Type B pancreatic cell (in vitro differentiated cells): Measurements from ENCODE around the gene HHATL. TPM values are rescaled to one million over a fixed set of nuclear protein-coding genes. Genes with fewer than 3 reads are reported as not detected.

Experiments used
- DNase-seq: peaks from one replicate; pipeline ENCODE4 v3.0.0; 2021; ENCODE audit warnings: mixed read lengths; ENCODE audit not compliant: unreplicated experiment; ENCODE audit errors: extremely low spot score
- H3K27ac Mint-ChIP-seq: 2 replicates; pipeline ENCODE4 v1.8.0; 2021; ENCODE audit warnings: mild to moderate bottlenecking, mixed read lengths
- H3K27me3 Mint-ChIP-seq: 2 replicates; pipeline ENCODE4 v1.8.0; 2021; ENCODE audit warnings: mixed read lengths
- H3K36me3 Mint-ChIP-seq: 2 replicates; pipeline ENCODE4 v1.8.0; 2021; ENCODE audit warnings: mixed read lengths
- H3K4me1 Mint-ChIP-seq: one replicate; pipeline ENCODE4 v1.8.0; 2021; ENCODE audit warnings: mixed read lengths; ENCODE audit not compliant: unreplicated experiment
- H3K4me3 Mint-ChIP-seq: 2 replicates; pipeline ENCODE4 v1.8.0; 2021; ENCODE audit warnings: mild to moderate bottlenecking, mixed read lengths
- H3K9me3 Mint-ChIP-seq: 2 replicates; pipeline ENCODE4 v1.8.0; 2021; ENCODE audit warnings: mixed read lengths
- total RNA-seq: library from RNA; stranded (reverse); gene quantifications from 2 replicates; pipeline ENCODE4 v1.2.1, GENCODE V29; 2021; ENCODE audit warnings: low replicate concordance
- TF ChIP-seq, protein P1 (sequence below): fragments of 200-600 bp; sonication (generic); conservative IDR thresholded peaks from 2 replicates; pipeline ENCODE4 v1.5.0; 2021; ENCODE audit warnings: antibody characterized with exemption, mild to moderate bottlenecking

The HHATL gene
- total RNA-seq, 1 donor from 2014 or later: not detected

DNA sequence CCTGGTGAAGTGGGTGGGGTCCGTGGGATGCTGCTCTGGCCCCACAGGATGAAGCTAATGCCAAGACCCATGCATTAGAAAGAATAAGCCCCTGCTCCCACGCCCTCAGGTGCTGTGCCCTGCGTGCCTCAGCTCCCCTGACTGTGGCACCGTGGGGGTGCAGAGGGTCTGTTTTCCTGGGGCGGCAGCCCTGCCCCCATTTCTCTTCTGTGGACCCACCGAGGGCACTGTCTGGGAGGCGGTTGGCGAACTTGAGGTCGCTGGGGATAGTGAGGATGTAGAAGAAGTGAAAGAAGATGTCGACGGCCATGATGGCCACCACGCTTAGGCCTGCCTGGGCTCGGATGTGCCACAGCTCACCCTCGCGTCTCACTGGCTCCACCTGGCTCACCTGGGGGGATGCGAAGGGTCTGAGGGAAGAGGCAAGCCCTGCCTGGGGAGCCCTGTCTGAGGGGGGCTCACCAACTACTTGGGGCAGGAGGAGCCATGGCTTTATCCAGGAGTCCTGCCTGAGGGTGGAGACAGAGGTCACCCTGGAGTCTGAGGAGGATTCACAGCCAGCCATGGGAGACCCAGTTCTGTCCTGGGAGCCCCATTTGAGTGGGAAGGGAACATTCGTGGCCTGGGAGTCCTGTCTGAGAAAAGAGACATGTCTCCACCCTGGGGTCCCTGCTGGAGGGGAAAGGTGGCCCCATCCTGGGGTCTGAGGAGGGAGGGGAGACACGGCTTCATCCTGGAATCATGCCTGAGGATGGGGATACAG, 5.1 kb downstream of the HHATL start:
- H3K27me3 Mint-ChIP-seq: peaks cover 10% of the 10 kb centered on the region
- no peak overlapping the region for H3K4me3 Mint-ChIP-seq
- no peak overlapping the region for H3K27ac Mint-ChIP-seq
- H3K9me3 Mint-ChIP-seq: no peaks in the 10 kb centered on the region
- no peaks in the 10 kb centered on the region for H3K36me3 Mint-ChIP-seq
- TF ChIP-seq, protein P1, sequence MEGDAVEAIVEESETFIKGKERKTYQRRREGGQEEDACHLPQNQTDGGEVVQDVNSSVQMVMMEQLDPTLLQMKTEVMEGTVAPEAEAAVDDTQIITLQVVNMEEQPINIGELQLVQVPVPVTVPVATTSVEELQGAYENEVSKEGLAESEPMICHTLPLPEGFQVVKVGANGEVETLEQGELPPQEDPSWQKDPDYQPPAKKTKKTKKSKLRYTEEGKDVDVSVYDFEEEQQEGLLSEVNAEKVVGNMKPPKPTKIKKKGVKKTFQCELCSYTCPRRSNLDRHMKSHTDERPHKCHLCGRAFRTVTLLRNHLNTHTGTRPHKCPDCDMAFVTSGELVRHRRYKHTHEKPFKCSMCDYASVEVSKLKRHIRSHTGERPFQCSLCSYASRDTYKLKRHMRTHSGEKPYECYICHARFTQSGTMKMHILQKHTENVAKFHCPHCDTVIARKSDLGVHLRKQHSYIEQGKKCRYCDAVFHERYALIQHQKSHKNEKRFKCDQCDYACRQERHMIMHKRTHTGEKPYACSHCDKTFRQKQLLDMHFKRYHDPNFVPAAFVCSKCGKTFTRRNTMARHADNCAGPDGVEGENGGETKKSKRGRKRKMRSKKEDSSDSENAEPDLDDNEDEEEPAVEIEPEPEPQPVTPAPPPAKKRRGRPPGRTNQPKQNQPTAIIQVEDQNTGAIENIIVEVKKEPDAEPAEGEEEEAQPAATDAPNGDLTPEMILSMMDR: no peak
- no peaks in the 10 kb centered on the region for H3K4me1 Mint-ChIP-seq
- DNase-seq: peak; percentile 60

DNA sequence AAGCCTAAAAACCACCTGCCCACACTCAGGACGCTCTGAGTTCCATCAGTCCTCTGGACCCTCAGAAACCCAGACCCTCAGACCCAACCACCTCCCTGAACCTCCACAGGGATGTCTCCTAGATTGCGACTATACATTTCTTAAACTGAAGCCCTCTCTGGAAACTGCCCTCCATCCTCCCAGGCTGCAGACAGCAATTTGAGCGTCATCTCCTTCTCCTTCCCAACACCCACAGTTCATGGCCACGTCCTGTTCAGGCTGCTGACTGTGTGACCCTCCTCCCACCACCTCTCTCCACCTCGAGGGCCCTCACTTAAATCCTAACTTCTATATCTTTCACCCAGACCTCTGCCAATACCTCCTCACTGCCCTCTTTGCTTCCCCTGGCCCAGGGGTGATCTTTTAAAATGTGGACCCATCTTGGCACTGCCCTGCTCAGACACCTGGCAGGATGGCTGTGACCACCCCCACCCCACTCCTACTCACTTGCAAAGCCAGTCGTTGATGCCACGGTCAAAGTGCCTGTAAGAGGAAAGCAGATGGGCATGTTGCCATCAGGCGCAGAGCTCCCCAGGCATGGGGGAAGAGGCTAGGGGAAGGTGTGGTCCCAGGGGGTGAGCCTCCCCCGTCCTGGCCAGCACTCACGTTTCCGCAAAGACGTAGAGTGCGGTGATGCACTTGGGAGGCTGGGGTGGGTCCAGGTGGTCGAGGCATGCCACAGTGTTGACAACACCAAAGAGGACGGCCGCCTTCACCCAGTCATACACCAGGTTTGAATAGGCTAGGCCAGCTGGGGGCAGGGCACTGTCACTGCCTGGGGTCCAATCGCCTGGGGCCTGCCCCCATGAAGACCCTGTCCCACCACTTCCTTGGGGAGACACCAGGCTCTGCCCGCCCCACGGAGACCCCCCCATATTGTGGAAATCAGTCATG, 6.0 kb downstream of the HHATL start:
- Mint-ChIP-seq H3K27ac (no peak overlapping the region), H3K4me1 (no peaks in the 10 kb centered on the region)
- peak; percentile 27 for DNase-seq

DNA sequence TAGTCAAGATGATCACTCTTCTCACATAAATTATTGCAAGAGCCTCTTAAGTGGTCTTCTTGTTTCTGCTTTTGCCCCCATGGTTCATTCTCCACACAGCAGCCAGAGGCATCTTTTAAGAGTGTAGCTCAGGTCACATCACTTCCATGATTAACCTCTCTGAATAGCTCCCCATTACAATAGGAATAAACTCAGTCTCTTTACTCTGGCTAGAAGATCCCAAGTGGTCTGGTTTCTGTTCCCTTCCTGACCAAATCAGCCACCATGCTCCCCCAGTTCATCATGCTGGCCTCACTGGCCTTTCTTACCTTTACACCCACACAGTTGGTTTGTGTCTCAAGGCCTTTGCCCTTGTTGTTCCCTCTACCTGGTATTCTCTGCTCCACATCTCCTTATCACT, 8.2 kb downstream of the HHATL start:
- no peaks in the 10 kb centered on the region for H3K36me3 Mint-ChIP-seq

More for the DNA sequence above, 6.0 kb downstream of the HHATL start:
- Mint-ChIP-seq H3K9me3 (no peaks in the 10 kb centered on the region), H3K36me3 (no peaks in the 10 kb centered on the region), H3K4me3 (no peak overlapping the region), H3K27me3 (peaks cover 10% of the 10 kb centered on the region)
- TF ChIP-seq, protein P1: no peak

DNA sequence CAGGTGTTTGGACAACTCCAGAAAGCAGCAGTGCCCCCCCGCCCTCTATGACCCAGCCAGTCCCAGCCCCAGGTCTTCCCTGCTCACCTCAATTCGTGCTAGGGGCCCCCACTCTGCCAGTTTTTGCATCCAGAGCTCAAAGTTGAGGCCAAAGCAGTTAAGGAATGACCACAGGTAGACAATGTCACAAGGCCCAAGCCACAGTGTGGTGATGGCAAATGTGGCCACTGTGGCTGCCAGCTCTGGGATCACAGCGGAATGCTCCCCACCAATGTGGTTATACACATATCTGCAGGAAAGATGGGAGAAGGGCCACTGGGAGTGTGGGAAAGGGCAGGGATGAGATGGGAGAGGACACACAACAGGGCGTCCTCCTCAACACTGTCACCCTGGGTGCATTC, 9.1 kb downstream of the HHATL start:
- H3K27me3 Mint-ChIP-seq: peaks cover 27% of the 10 kb centered on the region
- TF ChIP-seq, protein P1: no peak
- no peaks in the 10 kb centered on the region for H3K4me1 Mint-ChIP-seq
- no peaks in the 10 kb centered on the region for H3K9me3 Mint-ChIP-seq
- no peak overlapping the region for H3K4me3 Mint-ChIP-seq
- no peaks in the 10 kb centered on the region for H3K36me3 Mint-ChIP-seq
- DNase-seq: no peak
- H3K27ac Mint-ChIP-seq: no peak overlapping the region

More for the DNA sequence above, 8.2 kb downstream of the HHATL start:
- Mint-ChIP-seq H3K9me3 (no peaks in the 10 kb centered on the region), H3K27ac (no peak overlapping the region), H3K4me1 (no peaks in the 10 kb centered on the region), H3K4me3 (no peak overlapping the region), H3K27me3 (peaks cover 27% of the 10 kb centered on the region)
- no peak for DNase-seq
- TF ChIP-seq, protein P1: no peak

DNA sequence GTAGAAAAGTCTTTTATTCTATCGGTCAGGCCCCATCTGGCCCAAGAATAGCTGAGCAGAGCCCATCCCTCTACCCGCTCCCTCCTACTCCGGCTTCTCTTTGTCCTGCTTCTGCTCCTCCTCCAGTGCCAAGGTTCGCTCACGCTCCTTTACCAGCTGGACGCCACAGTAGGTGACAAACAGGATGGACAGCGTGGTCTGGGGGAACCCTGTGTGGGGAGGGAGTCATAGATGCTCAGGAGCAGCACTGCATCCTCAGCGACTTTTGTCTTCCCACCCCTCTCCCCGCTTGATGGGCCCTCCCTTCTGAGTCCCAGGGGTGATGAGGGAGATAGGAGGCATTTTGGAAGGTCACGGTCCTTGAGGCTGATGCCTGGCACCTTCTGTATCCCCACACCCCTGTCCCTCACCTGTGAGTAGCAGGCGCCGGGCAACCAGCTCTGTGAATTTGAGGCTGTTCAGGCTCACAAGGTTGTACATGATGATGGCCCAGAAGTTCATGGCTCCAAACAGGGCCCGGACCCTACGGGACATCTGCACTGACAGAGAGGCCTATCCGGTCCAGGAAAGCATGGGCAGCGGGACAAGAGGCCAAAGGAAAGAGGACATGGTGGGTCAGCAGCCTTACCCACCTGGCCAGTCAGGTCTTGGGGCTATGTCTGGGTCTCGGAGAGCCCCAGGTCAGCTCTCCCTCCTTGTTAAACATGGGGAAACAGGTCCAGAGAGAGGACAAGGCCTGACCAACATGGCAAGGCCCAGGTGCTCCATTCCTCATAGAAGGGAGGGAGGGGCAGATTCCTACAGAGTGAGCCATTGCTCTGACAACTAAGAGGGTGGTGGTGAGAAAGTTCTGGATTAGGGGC, 9.7 kb downstream of the HHATL start:
- no peaks in the 10 kb centered on the region for H3K9me3 Mint-ChIP-seq
- no peak for DNase-seq
- TF ChIP-seq, protein P1: no peak
- peaks cover 23% of the 10 kb centered on the region for H3K27me3 Mint-ChIP-seq
- H3K36me3 Mint-ChIP-seq: no peaks in the 10 kb centered on the region
- no peaks in the 10 kb centered on the region for H3K4me1 Mint-ChIP-seq
- H3K4me3 Mint-ChIP-seq: no peak overlapping the region
- H3K27ac Mint-ChIP-seq: no peak overlapping the region
